Hematopoietic multipotent progenitor cell treated with erythropoietin and hydrocortisone succinate and interleukin-3 and kit ligand, for 17 days (in vitro differentiated cells): Measurements from ENCODE around the gene CLDN9.

Experiments
- DNase-seq: peaks from one replicate; pipeline ENCODE4 v3.0.0-alpha.2; 2015; ENCODE audit warnings: low spot score

CLDN9 gene

DNA sequence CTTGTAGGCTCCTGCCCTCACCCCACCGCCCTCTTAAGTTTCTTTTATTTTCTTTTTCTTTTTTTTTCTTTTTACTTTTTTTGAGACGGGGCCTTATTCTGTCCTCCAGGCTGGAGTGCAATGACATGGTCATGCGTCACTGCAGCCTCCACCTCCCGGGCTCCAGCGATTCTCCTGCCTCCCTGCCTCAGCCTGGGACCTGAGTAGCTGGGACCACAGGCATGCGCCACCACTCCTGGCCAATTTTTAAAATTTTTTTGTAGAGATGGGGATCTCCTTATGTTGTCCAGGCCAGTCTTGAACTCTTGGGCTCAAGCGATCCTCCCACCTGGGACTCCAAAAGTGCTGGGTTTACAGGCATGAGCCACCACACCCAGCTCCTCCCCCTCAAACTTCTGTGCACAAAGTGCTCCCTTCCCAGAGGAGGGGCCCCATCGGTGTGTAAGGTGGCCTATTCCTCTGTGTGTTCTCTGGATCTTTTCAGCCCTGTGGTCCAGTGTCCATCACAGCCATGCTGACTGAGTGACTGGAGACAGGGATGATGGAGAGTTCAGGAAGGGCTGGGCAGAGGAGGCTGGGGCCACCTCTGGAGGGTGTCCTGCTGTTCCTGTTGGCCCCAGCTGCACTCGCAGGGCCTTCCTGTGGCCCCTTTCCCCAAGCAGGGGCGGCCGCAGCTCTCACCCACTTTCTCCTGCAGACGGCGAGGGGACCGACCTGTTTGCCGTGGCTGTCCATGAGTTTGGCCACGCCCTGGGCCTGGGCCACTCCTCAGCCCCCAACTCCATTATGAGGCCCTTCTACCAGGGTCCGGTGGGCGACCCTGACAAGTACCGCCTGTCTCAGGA, 43.8 kb downstream of the CLDN9 start:
- DNase-seq: no peak

- DNase-seq: no peak
These were observed 44.7 kb downstream of the CLDN9 start for GRCh38 chr16:3057181-3058138.

GRCh38 chr16:3058139-3059030, 45.7 kb downstream of the CLDN9 start:
- DNase-seq: peak; percentile 8

DNA sequence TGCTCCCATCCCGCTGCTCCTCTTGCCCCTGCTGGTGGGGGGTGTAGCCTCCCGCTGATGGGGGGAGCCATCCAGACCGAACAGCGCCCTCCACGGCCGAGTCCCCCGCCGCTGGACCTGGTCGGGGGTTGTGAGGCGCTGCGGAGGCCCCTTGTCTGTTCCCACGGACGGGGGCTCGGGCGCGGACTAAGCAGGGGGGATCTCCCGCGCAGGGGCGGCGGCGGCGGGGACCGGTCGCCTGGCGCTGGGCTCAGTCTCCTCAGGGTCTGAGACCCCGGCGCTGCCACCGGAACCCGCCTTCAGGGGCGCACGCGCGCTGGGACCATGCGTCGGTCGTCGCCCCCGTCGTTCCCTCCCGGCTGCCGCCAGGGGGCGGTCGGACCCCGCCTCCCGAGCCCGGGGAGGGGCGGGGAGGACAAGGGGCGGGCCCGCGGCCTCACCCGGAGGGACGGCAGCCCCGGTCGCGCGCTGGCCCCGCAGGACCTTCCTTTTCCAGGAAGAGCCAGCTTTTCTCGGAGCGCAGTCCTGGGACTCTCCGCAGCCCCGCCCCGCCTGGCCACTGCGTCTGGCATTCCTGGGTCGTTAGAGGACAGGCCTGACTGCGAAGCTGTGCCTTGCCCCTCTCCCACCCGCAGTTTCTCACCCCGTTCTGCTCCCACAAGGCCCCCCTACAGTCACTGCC, 46.5 kb downstream of the CLDN9 start:
- peak; percentile 76 for DNase-seq

- DNase-seq: no peak
These were observed 47.1 kb downstream of the CLDN9 start for GRCh38 chr16:3059723-3060242.

DNA sequence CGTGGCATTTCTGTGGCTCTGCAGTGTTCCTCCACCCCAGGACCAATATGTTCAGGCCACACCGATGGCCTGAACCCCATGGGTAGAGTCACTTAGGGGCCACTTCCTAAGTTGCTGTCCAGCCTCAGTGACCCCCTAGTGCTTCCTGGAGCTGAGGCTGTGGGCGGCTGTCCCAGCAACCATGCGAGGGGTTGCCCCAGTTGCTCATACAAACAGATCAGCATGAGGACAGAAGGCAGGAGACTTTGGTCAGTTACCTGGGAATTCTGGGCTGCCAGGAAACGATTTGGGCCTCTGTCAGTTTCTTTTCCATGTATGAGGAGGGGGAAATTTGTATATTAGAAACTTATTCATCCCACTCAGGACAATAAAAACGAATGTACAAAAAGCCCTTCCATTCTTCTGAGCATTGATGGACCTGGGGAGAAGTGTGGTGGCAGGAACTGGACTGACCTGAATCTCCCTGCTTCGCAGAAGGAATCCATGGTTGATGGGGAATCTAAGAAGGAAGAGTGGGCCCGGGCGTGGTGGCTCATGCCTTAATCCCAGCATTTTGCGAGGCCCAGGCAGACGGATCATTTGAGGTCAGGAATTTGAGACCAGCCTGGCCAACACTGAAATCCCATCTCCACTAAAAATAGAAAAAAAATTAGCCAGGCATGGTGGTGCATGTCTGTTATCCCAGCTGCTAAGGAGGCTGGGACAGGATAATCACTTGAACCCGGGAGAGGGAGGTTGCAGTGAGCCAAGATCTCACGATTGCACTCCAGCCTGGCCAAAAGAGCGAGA, 47.8 kb downstream of the CLDN9 start:
- DNase-seq: no peak

GRCh38 chr16:3062553-3062952, 49.8 kb downstream of the CLDN9 start:
- no peak for DNase-seq

DNA sequence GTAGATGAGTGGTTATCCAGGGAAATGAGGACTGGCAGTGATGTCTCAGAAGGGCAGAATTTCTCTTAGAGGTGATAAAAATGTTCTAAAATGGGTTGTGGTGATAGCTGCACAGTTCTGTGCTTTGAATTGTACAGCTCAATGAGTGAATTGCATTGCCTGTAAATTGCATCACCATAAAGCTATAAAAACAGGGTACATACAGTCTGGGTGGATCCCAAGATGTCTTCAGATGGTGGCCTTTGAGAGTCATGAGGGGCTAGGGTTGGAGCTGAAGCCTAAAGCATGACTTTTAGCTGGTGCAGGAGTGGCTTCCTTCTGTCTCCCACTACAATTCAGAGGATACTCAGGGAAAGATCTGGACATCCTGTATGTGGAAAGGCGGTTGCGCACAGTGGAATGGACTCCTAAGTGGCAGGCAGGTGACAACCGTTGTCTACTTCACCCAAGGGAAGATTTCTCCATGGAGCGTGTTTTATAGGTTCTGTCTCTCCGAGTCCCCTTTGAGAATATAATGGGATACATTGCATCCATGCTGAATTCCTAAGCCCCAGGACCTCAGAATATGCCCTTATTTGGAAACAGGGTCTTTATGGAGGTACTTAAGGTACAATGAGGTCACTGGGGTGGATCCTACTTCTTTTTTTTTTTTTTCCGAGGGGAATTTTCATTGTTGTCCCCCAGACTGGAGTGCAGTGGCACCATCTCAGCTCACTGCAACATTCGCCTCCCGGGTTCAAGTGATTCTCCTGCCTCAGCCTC, 51.1 kb downstream of the CLDN9 start:
- DNase-seq: no peak
